Upper lobe of left lung (tissue), 6 donors: ENCODE measurements around the gene BSPRY. TPM values are rescaled to one million over a fixed set of nuclear protein-coding genes. Genes with fewer than 3 reads are reported as not detected.

Experiments used
- ATAC-seq, 2 donors: fragments of 200-7000 bp; cut with Tn5 transposase; one replicate each; pipeline ENCODE4 v1.9.1; 2022; ENCODE audit warnings: mild to moderate bottlenecking in 2 of 2, moderate library complexity in 2 of 2; ENCODE audit not compliant: low FRiP score in 2 of 2
- DNase-seq, 2 donors: peaks; one replicate each; pipeline ENCODE4 v3.0.0-alpha.2; 2019 to 2020
- H3K27ac ChIP-seq, 4 donors: fragments of 200-600 bp; sonication (generic); one replicate each; pipeline ENCODE4 v1.5.1; 2016 to 2019
- H3K27me3 ChIP-seq, 4 donors: fragments of 200-600 bp; sonication (generic); one replicate each; pipeline ENCODE4 v1.5.1; 2017 to 2019
- H3K36me3 ChIP-seq, 4 donors: fragments of 200-600 bp; sonication (generic); one replicate each; pipeline ENCODE4 v1.5.1; 2016 to 2019
- H3K4me1 ChIP-seq, 4 donors: fragments of 200-600 bp; sonication (generic); one replicate each; pipeline ENCODE4 v1.5.1; 2018 to 2019
- H3K4me3 ChIP-seq, 4 donors: fragments of 200-600 bp; sonication (generic); one replicate each; pipeline ENCODE4 v1.5.1; 2017 to 2019; ENCODE audit warnings: mild to moderate bottlenecking in 2 of 4, moderate library complexity in 1 of 4
- H3K9me3 ChIP-seq, 4 donors: fragments of 200-600 bp; sonication (generic); one replicate each; pipeline ENCODE4 v1.5.1; 2018 to 2019
- CTCF ChIP-seq, 6 experiments: fragments of 450-650 bp in 4 of 6; fragments of 200-600 bp in 2 of 6; sonication (generic) in 2 of 6; IDR thresholded peaks; one replicate each; pipeline ENCODE4 v1.5.1; 2016 to 2019; ENCODE audit warnings: antibody characterized with exemption in 6 of 6
- EP300 ChIP-seq, 4 donors: sonication (generic); formaldehyde crosslinking; IDR thresholded peaks; one replicate each; pipeline ENCODE4 v1.5.1; 2017; ENCODE audit warnings: antibody characterized with exemption in 4 of 4, control low read depth in 2 of 4
- POLR2A ChIP-seq, 4 donors: fragments of 450-650 bp; IDR thresholded peaks; one replicate each; pipeline ENCODE4 v1.5.1; 2016 to 2017; ENCODE audit warnings: antibody characterized with exemption in 4 of 4, mild to moderate bottlenecking in 2 of 4
- POLR2AphosphoS5 ChIP-seq, 2 donors: sonication (generic); formaldehyde crosslinking; IDR thresholded peaks; one replicate each; pipeline ENCODE4 v1.5.1; 2017; ENCODE audit warnings: antibody characterized with exemption in 2 of 2
- WGBS, 2 donors: methylation state at CpG; one replicate each; pipeline ENCODE4 v1.1.5; 2017 to 2018; 5-methylcytosine and 5-hydroxymethylcytosine counted together
- total RNA-seq, 6 donors: library from RNA; depleted of rRNA in 4 of 6; stranded (reverse); fragments of >200 nt in 4 of 6; gene quantifications; one replicate each; pipeline versions ENCODE4 v1.1.0 to v1.2.1, GENCODE V29; 2016 to 2021
- donor health status: DM: no; HTN: no; CAD: no; lungs with moderate emphysema.
- donor health status: DM: no; HTN: yes; CAD: no; lungs with severe emphysema.

BSPRY gene
- total RNA-seq, 6 donors from 2014 or later: 5.2 to 21.1 (median 12.7) TPM

GRCh38 chr9:113410207-113410864 lies 61.0 kb downstream of the BSPRY start, which contains the start of the genes C9orf43 and POLE3:
Gene C9orf43 (plus strand): TSS chr9:113410747. CDS start chr9:113413494, 2,747 bp downstream.
Gene POLE3 (minus strand): TSS chr9:113410675. CDS start chr9:113410293, 382 bp downstream.
- WGBS, 2 donors: 0 to 1% methylated on average over 46 to 51 of the region's 61 CpGs
- Histone ChIP-seq H3K4me1 (peaks cover 9 to 33% (median 16%) of the 10 kb centered on the region in 4 donors), H3K27ac (peak within 1 kb of the TSS; percentile 90 to 99 (median 94)), H3K4me3 (peak within 1 kb of the TSS; percentile 79 to 90 (median 86)), H3K9me3 (no peaks in the 10 kb centered on the region), H3K36me3 (peaks cover 0 to 15% (median 10%) of the 10 kb centered on the region in 4 donors), H3K27me3 (no peaks in the 10 kb centered on the region)
- TF ChIP-seq CTCF (IDR thresholded peaks at IDR 0.05) (peak in 3 of 6 experiments; percentile 5 to 35 (median 13)), POLR2A (IDR thresholded peaks at IDR 0.05) (peak in 3 of 4 donors; percentile 57 to 78 (median 73)), EP300 (IDR thresholded peaks at IDR 0.05) (peak in 2 of 4 donors; percentile 6 to 22), POLR2AphosphoS5 (IDR thresholded peaks at IDR 0.05) (peak; percentile 72 to 89)
- peak; percentile 94 to 98 for DNase-seq
- ATAC-seq: peak; percentile 99

GRCh38 chr9:113416149-113416721 lies 66.9 kb downstream of the BSPRY start:
- Histone ChIP-seq H3K27ac (peak overlapping the region in 2 of 4 donors; percentile 26 to 30), H3K4me1 (peaks cover 4 to 7% (median 5%) of the 10 kb centered on the region in 4 donors), H3K9me3 (no peaks in the 10 kb centered on the region), H3K27me3 (no peaks in the 10 kb centered on the region), H3K36me3 (no peaks in the 10 kb centered on the region), H3K4me3 (no peak overlapping the region)
- WGBS, 2 donors: 32 to 50% methylated on average over 3 of the region's 3 CpGs
- TF ChIP-seq CTCF (IDR thresholded peaks at IDR 0.05) (no peak), POLR2AphosphoS5 (IDR thresholded peaks at IDR 0.05) (no peak), EP300 (IDR thresholded peaks at IDR 0.05) (no peak), POLR2A (IDR thresholded peaks at IDR 0.05) (no peak)
- ATAC-seq: peak in 1 of 2 donors; percentile 71
- no peak for DNase-seq

- Histone ChIP-seq H3K9me3 (no peaks in the 10 kb centered on the region), H3K27ac (no peak overlapping the region), H3K4me1 (no peaks in the 10 kb centered on the region), H3K27me3 (no peaks in the 10 kb centered on the region), H3K4me3 (no peak overlapping the region), H3K36me3 (no peaks in the 10 kb centered on the region)
- DNase-seq: no peak
- TF ChIP-seq POLR2AphosphoS5 (IDR thresholded peaks at IDR 0.05) (no peak), POLR2A (IDR thresholded peaks at IDR 0.05) (no peak), CTCF (IDR thresholded peaks at IDR 0.05) (no peak), EP300 (IDR thresholded peaks at IDR 0.05) (no peak)
- no peak for ATAC-seq
- WGBS, 2 donors: 77 to 82% methylated on average over 4 of the region's 4 CpGs
Measured at GRCh38 chr9:113417370-113417769, 68.0 kb downstream of the BSPRY start.

Other genes with a start within 250 kb of the BSPRY start
- gene SLC31A2, start 198.5 kb upstream of the BSPRY start, total RNA-seq: 10 to 100 TPM; 43.1 to 79.6 (median 57.4) TPM
- gene FKBP15, start 128.3 kb upstream of the BSPRY start, total RNA-seq: 10 to 100 TPM; 36.5 to 72.3 (median 50.0) TPM
- gene SLC31A1, start 128.0 kb upstream of the BSPRY start, total RNA-seq: 10 to 100 TPM; 10.5 to 44.7 (median 28.5) TPM
- 10 to 100 TPM; 17.7 to 41.9 (median 28.4) TPM for gene CDC26, start 74.0 kb upstream of the BSPRY start, total RNA-seq
- gene PRPF4, start 73.9 kb upstream of the BSPRY start, total RNA-seq: 10 to 100 TPM in 5 of 6 donors, 1 to 10 TPM in 1; 7.1 to 18.2 (median 15.0) TPM
- gene RNF183, start 46.2 kb upstream of the BSPRY start, total RNA-seq: 1 to 10 TPM in 1 of 6 donors, under 1 TPM in 2, not detected in 3; 0.30 to 3.1 (median 0.39) TPM
- gene WDR31, start 9.3 kb upstream of the BSPRY start, total RNA-seq: 1 to 10 TPM; 2.0 to 5.2 (median 3.1) TPM
- gene HDHD3, start 27.4 kb downstream of the BSPRY start, total RNA-seq: 10 to 100 TPM; 12.0 to 25.8 (median 19.6) TPM
- 10 to 100 TPM; 30.6 to 48.2 (median 38.2) TPM for gene ALAD, start 51.7 kb downstream of the BSPRY start, total RNA-seq
- 10 to 100 TPM in 4 of 6 donors, 1 to 10 TPM in 2; 6.4 to 37.1 (median 28.4) TPM for gene POLE3, start 61.1 kb downstream of the BSPRY start, total RNA-seq
- gene C9orf43, start 61.2 kb downstream of the BSPRY start, total RNA-seq: 1 to 10 TPM in 2 of 6 donors, under 1 TPM in 4; 0.23 to 3.1 (median 0.43) TPM
- 10 to 100 TPM; 60.3 to 93.2 (median 72.6) TPM for gene RGS3, start 114.2 kb downstream of the BSPRY start, total RNA-seq